Epidermal melanocyte (primary cell): ENCODE data around the gene TMEM163.
"Not testable (repeated sequence)": the region's sequence is repeated elsewhere in the genome, so short reads cannot be mapped to it uniquely, and the experiment has no call there.

Source experiments
- DNase-seq: peaks from one replicate; pipeline ENCODE4 v3.0.0; 2011; ENCODE audit warnings: low spot score; ENCODE audit not compliant: insufficient read length

Gene TMEM163

GRCh38 chr2:134718817-134719814, at the start of gene TMEM163:
TSS of gene TMEM163 (minus strand) at chr2:134719000.
- no peak for DNase-seq

- DNase-seq: no peak
Measured at GRCh38 chr2:134766583-134766982, 47.8 kb upstream of the TMEM163 start.

GRCh38 chr2:134765987-134766386, 47.2 kb upstream of the TMEM163 start:
- no peak for DNase-seq

- no peak for DNase-seq
Measured at GRCh38 chr2:134764164-134764563, 45.4 kb upstream of the TMEM163 start.

GRCh38 chr2:134763164-134763710, 44.4 kb upstream of the TMEM163 start:
- no peak for DNase-seq

GRCh38 chr2:134762508-134762907, 43.7 kb upstream of the TMEM163 start:
- DNase-seq: no peak

GRCh38 chr2:134760385-134760784, 41.6 kb upstream of the TMEM163 start:
- DNase-seq: no peak

- no peak for DNase-seq
Measured at GRCh38 chr2:134758633-134759032, 39.8 kb upstream of the TMEM163 start.

GRCh38 chr2:134751981-134752380, 33.2 kb upstream of the TMEM163 start:
- not testable (repeated sequence) for DNase-seq

GRCh38 chr2:134745546-134745945, 26.7 kb upstream of the TMEM163 start:
- no peak for DNase-seq

- DNase-seq: no peak
Measured at GRCh38 chr2:134745023-134745422, 26.2 kb upstream of the TMEM163 start.

- no peak for DNase-seq
Measured at GRCh38 chr2:134739879-134740301, 21.1 kb upstream of the TMEM163 start.

GRCh38 chr2:134739236-134739878, 20.6 kb upstream of the TMEM163 start:
- DNase-seq: no peak

- DNase-seq: no peak
Measured at GRCh38 chr2:134738141-134738870, 19.5 kb upstream of the TMEM163 start.

- DNase-seq: no peak
Measured at GRCh38 chr2:134737671-134738070, 18.9 kb upstream of the TMEM163 start.

GRCh38 chr2:134736167-134736880, 17.5 kb upstream of the TMEM163 start:
- no peak for DNase-seq

- DNase-seq: no peak
Measured at GRCh38 chr2:134728163-134728562, 9.4 kb upstream of the TMEM163 start.

- no peak for DNase-seq
Measured at GRCh38 chr2:134727385-134727784, 8.6 kb upstream of the TMEM163 start.

- no peak for DNase-seq
Measured at GRCh38 chr2:134726645-134727044, 7.8 kb upstream of the TMEM163 start.

- DNase-seq: no peak
Measured at GRCh38 chr2:134725876-134726275, 7.1 kb upstream of the TMEM163 start.

GRCh38 chr2:134724341-134724740, 5.5 kb upstream of the TMEM163 start:
- no peak for DNase-seq
